HCT116 (cell line): ENCODE data around the gene CADPS2. TPM values are rescaled to one million over a fixed set of nuclear protein-coding genes. Genes with fewer than 3 reads are reported as not detected.

Source experiments
- ATAC-seq: fragments of 200-7000 bp; cut with Tn5 transposase; 2 replicates; pipeline ENCODE4 v1.9.1; 2020; ENCODE audit warnings: mild to moderate bottlenecking, moderate library complexity
- BruUV-seq: library from RNA; stranded (reverse); fragments of 400-500 nt; replicated peaks from 2 replicates; lab custom pipeline; 2021; lab: Mats Ljungman, UMichigan
- CTCF ChIA-PET: fragments of 300-600 bp; sonication (Branson Sonifier 250); formaldehyde crosslinking; loops from one replicate; lab custom pipeline; 2021; ENCODE audit warnings: antibody characterized with exemption; lab: Charles Lee
- POLR2A ChIA-PET: fragments of 300-600, 350-600 bp; sonication (Branson Sonifier 250); formaldehyde crosslinking; loops from one replicate; lab custom pipeline; 2021; ENCODE audit warnings: antibody characterized with exemption; lab: Charles Lee
- RAD21 ChIA-PET, 2 experiments: fragments of 300-600 bp; sonication (Branson Sonifier 250); formaldehyde crosslinking; loops; one replicate each; lab custom pipeline; 2023; ENCODE audit warnings: low total read pairs in 2 of 2; ENCODE audit not compliant: uncharacterized antibody in 2 of 2, unreplicated experiment in 2 of 2, low non-redundant PET in 1 of 2; lab: Charles Lee
- DNase-seq: peaks from one replicate; pipeline ENCODE4 v3.0.0-alpha.2; 2010; ENCODE audit warnings: low read depth, low spot score
- H2AFZ ChIP-seq: fragments of 200-600 bp; shearing (Covaris generic), sonication (generic); 2 replicates; pipeline ENCODE4 v1.6.1; 2017; ENCODE audit warnings: low read depth, mixed run types, mixed read lengths, antibody characterized with exemption, low read length; ENCODE audit not compliant: poor library complexity, severe bottlenecking
- H3K27ac ChIP-seq: 2 replicates; pipeline ENCODE4 v1.5.1; 2012; ENCODE audit warnings: low read depth, low read length
- H3K27me3 ChIP-seq: fragments of 200-600 bp; sonication (generic); 2 replicates; pipeline ENCODE4 v1.6.1; 2016; ENCODE audit warnings: mixed run types, low read length, mixed read lengths; ENCODE audit not compliant: insufficient read depth
- H3K36me3 ChIP-seq, 2 experiments: fragments of 200-500 bp in 1 of 2; fragments of 200-600 bp in 1 of 2; sonication (Bioruptor generic) in 1 of 2; sonication (generic) in 1 of 2; 2 replicates each; pipeline versions ENCODE4 v1.5.1 to v1.6.1; 2014 to 2016; ENCODE audit warnings: low read length in 2 of 2, inconsistent platforms in 1 of 2, mixed read lengths in 1 of 2, mixed run types in 1 of 2; ENCODE audit not compliant: insufficient read depth in 2 of 2, control insufficient read depth in 1 of 2
- H3K4me1 ChIP-seq, 2 experiments: fragments of 200-600 bp in 1 of 2; sonication (generic) in 1 of 2; 2 replicates each; pipeline versions ENCODE4 v1.5.1 to v1.6.1; 2012 to 2017; ENCODE audit warnings: low read length in 2 of 2, inconsistent platforms in 1 of 2, mild to moderate bottlenecking in 1 of 2, mixed read lengths in 1 of 2, mixed run types in 1 of 2, moderate library complexity in 1 of 2; ENCODE audit not compliant: insufficient read depth in 2 of 2, control insufficient read depth in 1 of 2
- H3K4me2 ChIP-seq: fragments of 200-600 bp; sonication (generic); 2 replicates; pipeline ENCODE4 v1.6.1; 2017; ENCODE audit warnings: mixed run types, low read length, mixed read lengths
- H3K4me3 ChIP-seq, 2 experiments: fragments of 200-600 bp in 1 of 2; sonication (generic) in 1 of 2; replicated peaks in 1 of 2; 2 replicates each; pipeline ENCODE4 v1.5.1; 2011 to 2016; ENCODE audit warnings: low read length in 2 of 2, control low read depth in 1 of 2, low read depth in 1 of 2, mild to moderate bottlenecking in 1 of 2, mixed read lengths in 1 of 2, mixed run types in 1 of 2
- H3K79me2 ChIP-seq: fragments of 200-600 bp; sonication (generic); 2 replicates; pipeline ENCODE4 v1.6.1; 2017; ENCODE audit warnings: mild to moderate bottlenecking, mixed run types, low read length, moderate library complexity, mixed read lengths; ENCODE audit not compliant: insufficient read depth
- H3K9ac ChIP-seq: fragments of 200-600 bp; sonication (generic); 2 replicates; pipeline ENCODE4 v1.6.1; 2016; ENCODE audit warnings: low read length, mixed read lengths
- H3K9me2 ChIP-seq: fragments of 200-600 bp; sonication (generic), shearing (Covaris generic); 2 replicates; pipeline ENCODE4 v1.6.1; 2017; ENCODE audit warnings: mixed run types, mild to moderate bottlenecking, moderate library complexity; ENCODE audit not compliant: insufficient read depth
- H3K9me3 ChIP-seq, 2 experiments: fragments of 200-500 bp in 1 of 2; fragments of 200-600 bp in 1 of 2; sonication (Bioruptor generic) in 1 of 2; sonication (generic) in 1 of 2; 2 replicates each; pipeline ENCODE4 v1.6.1; 2014 to 2017; ENCODE audit warnings: low read length in 2 of 2, mixed read lengths in 2 of 2, inconsistent platforms in 1 of 2, low read depth in 1 of 2, mild to moderate bottlenecking in 1 of 2, mixed run types in 1 of 2, moderate library complexity in 1 of 2; ENCODE audit not compliant: control insufficient read depth in 1 of 2, insufficient read depth in 1 of 2
- H4K20me1 ChIP-seq: fragments of 200-600 bp; sonication (generic), shearing (Covaris generic); 2 replicates; pipeline ENCODE4 v1.6.1; 2017; ENCODE audit warnings: mixed run types, mild to moderate bottlenecking, moderate library complexity; ENCODE audit not compliant: insufficient read depth
- CBX3 ChIP-seq: IDR thresholded peaks from 2 replicates; pipeline ENCODE4 v1.6.1; 2012; ENCODE audit warnings: low read depth
- CEBPB ChIP-seq: IDR thresholded peaks from 2 replicates; pipeline ENCODE4 v1.6.1; 2012; ENCODE audit warnings: low read depth
- EGR1 ChIP-seq: IDR thresholded peaks from 2 replicates; pipeline ENCODE4 v1.6.1; 2012; ENCODE audit warnings: low read depth
- ELF1 ChIP-seq: IDR thresholded peaks from 2 replicates; pipeline ENCODE4 v1.6.1; 2012; ENCODE audit warnings: low read depth, borderline replicate concordance
- EZH2phosphoT487 ChIP-seq: fragments of 200-600 bp; IDR thresholded peaks from 2 replicates; pipeline ENCODE4 v1.6.1; 2018; ENCODE audit warnings: antibody characterized with exemption, borderline replicate concordance
- JUND ChIP-seq: IDR thresholded peaks from 2 replicates; pipeline ENCODE4 v1.6.1; 2012
- POLR2AphosphoS5 ChIP-seq: IDR thresholded peaks from 2 replicates; pipeline ENCODE4 v1.6.1; 2011; ENCODE audit warnings: mild to moderate bottlenecking, low read depth, low read length, moderate library complexity
- SIN3A ChIP-seq: IDR thresholded peaks from 2 replicates; pipeline ENCODE4 v1.6.1; 2012; ENCODE audit warnings: low read depth
- SRF ChIP-seq: IDR thresholded peaks from 2 replicates; pipeline ENCODE4 v1.6.1; 2012; ENCODE audit warnings: low read depth
- TCF7L2 ChIP-seq: IDR thresholded peaks from 2 replicates; pipeline ENCODE4 v1.7.0; 2011; ENCODE audit warnings: borderline replicate concordance, inconsistent platforms; ENCODE audit not compliant: insufficient read depth, insufficient read length; ENCODE audit errors: extremely low read depth
- YY1 ChIP-seq: IDR thresholded peaks from 2 replicates; pipeline ENCODE4 v1.6.1; 2011; ENCODE audit warnings: low read length, low read depth, moderate library complexity, mild to moderate bottlenecking; ENCODE audit not compliant: insufficient replicate concordance; ENCODE audit errors: extremely low read depth
- intact Hi-C: fragments of 100-400 bp; cut with micrococcal nuclease; formaldehyde crosslinking; loops from 2 replicates; pipeline ENCODE4 v1.10.0; 2022
- total RNA-seq: library from RNA; stranded (reverse); gene quantifications from one replicate; pipeline ENCODE4 v1.2.1, GENCODE V29; 2021; ENCODE audit not compliant: unreplicated experiment
- TF ChIP-seq, protein P1 (sequence below): IDR thresholded peaks from 2 replicates; pipeline ENCODE4 v1.6.1; 2012
- TF ChIP-seq, protein P2 (sequence below), 3 experiments: fragments of 200-600 bp in 1 of 3; sonication (generic) in 1 of 3; IDR thresholded peaks in 2 of 3; conservative IDR thresholded peaks in 1 of 3; 2 replicates each; pipeline ENCODE4 v1.5.1; 2012 to 2017; ENCODE audit warnings: low read depth in 2 of 3, low read length in 2 of 3, antibody characterized with exemption in 1 of 3, borderline replicate concordance in 1 of 3, control low read depth in 1 of 3, mild to moderate bottlenecking in 1 of 3, mixed read lengths in 1 of 3, mixed run types in 1 of 3, moderate library complexity in 1 of 3; ENCODE audit not compliant: insufficient read depth in 1 of 3
- TF ChIP-seq, protein P3 (sequence below): IDR thresholded peaks from 2 replicates; pipeline ENCODE4 v1.6.1; 2011; ENCODE audit warnings: mild to moderate bottlenecking, low read length, moderate library complexity; ENCODE audit not compliant: insufficient replicate concordance; ENCODE audit errors: extremely low read depth

CADPS2 gene
- total RNA-seq, 1 experiment from 2014 or later = 7.5 TPM

DNA sequence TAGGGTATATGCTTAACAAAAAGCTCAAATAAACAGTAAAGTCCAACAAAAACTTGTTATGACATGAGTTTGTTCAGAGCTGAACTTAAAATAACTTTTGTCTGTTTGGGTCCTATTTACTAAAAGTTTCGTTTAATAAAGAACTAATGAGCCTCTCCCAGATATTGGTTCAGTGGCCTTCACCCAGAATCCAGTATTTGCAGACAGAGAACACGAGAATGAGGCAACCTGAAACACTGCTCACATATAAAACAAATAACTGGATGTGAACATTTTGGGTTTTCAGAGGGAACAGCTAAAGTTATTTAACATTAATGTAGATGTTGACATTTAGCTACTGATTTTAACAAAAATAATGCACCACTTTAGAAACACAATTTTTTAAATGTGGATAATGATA is 285.6 kb downstream of the CADPS2 start:
- Histone ChIP-seq H3K27ac (no peak overlapping the region), H3K9ac (no peak overlapping the region), H3K79me2 (no peaks in the 10 kb centered on the region), H3K4me1 (no peaks in the 10 kb centered on the region), H3K4me3 (no peak overlapping the region), H3K36me3 (no peaks in the 10 kb centered on the region), H3K9me2 (no peaks in the 10 kb centered on the region), H2AFZ (no peak overlapping the region), H4K20me1 (no peaks in the 10 kb centered on the region), H3K4me2 (no peak overlapping the region), H3K9me3 (no peaks in the 10 kb centered on the region), H3K27me3 (no peaks in the 10 kb centered on the region)
- ChIA-PET CTCF (no interaction called here), RAD21 (no interaction called here), POLR2A (no interaction called here)
- ATAC-seq = no peak
- no peak for DNase-seq
- intact Hi-C loops = no loop called here
- no peak for TF ChIP-seq CBX3
- TF ChIP-seq CEBPB = no peak
- TF ChIP-seq SRF = no peak
- no peak for TF ChIP-seq YY1
- no peak for TF ChIP-seq POLR2AphosphoS5
- TF ChIP-seq, protein P1, sequence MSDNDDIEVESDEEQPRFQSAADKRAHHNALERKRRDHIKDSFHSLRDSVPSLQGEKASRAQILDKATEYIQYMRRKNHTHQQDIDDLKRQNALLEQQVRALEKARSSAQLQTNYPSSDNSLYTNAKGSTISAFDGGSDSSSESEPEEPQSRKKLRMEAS = no peak
- TF ChIP-seq, protein P2, sequence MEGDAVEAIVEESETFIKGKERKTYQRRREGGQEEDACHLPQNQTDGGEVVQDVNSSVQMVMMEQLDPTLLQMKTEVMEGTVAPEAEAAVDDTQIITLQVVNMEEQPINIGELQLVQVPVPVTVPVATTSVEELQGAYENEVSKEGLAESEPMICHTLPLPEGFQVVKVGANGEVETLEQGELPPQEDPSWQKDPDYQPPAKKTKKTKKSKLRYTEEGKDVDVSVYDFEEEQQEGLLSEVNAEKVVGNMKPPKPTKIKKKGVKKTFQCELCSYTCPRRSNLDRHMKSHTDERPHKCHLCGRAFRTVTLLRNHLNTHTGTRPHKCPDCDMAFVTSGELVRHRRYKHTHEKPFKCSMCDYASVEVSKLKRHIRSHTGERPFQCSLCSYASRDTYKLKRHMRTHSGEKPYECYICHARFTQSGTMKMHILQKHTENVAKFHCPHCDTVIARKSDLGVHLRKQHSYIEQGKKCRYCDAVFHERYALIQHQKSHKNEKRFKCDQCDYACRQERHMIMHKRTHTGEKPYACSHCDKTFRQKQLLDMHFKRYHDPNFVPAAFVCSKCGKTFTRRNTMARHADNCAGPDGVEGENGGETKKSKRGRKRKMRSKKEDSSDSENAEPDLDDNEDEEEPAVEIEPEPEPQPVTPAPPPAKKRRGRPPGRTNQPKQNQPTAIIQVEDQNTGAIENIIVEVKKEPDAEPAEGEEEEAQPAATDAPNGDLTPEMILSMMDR (IDR thresholded peaks at IDR 0.05 in 2 of 3, conservative IDR thresholded peaks at IDR 0.05 in 1 of 3; ENCODE audit: borderline replicate concordance in 1 of 3, insufficient read depth in 1 of 3, low read depth in 2 of 3, low read length in 2 of 3) = no peak
- no TSS peak for BruUV-seq

DNA sequence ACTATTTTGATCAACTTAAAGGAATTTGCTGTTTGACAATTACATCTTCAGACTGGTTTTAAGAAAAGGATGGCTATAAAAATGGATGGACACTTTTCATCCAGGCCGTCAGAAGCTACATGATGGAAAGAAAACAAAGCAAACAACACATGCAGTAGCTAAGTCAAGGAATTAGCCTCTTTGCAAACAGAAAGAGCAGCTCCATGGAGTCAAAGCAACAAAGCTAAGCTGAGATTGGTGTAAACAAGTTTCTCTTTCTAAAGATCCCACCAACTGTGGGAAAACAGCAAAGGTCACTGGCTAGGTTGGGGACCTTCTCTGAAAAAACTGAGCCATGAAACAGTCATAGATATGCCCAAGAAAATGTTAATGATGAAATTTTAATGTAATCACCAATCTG is 286.2 kb downstream of the CADPS2 start:
- intact Hi-C loops = no loop called here
- no TSS peak for BruUV-seq
- RAD21 ChIA-PET = no interaction called here
- TF ChIP-seq, protein P3, sequence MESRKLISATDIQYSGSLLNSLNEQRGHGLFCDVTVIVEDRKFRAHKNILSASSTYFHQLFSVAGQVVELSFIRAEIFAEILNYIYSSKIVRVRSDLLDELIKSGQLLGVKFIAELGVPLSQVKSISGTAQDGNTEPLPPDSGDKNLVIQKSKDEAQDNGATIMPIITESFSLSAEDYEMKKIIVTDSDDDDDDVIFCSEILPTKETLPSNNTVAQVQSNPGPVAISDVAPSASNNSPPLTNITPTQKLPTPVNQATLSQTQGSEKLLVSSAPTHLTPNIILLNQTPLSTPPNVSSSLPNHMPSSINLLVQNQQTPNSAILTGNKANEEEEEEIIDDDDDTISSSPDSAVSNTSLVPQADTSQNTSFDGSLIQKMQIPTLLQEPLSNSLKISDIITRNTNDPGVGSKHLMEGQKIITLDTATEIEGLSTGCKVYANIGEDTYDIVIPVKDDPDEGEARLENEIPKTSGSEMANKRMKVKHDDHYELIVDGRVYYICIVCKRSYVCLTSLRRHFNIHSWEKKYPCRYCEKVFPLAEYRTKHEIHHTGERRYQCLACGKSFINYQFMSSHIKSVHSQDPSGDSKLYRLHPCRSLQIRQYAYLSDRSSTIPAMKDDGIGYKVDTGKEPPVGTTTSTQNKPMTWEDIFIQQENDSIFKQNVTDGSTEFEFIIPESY = no peak
- TF ChIP-seq ELF1 (no peak), CBX3 (no peak), EGR1 (no peak), SIN3A (no peak), EZH2phosphoT487 (no peak), TCF7L2 (no peak), JUND (no peak)
- TF ChIP-seq, protein P1 = no peak

More for the DNA sequence above, 286.2 kb downstream of the CADPS2 start:
- Histone ChIP-seq H3K4me2 (no peak overlapping the region), H4K20me1 (no peaks in the 10 kb centered on the region), H3K9me2 (no peaks in the 10 kb centered on the region), H3K4me1 (no peaks in the 10 kb centered on the region), H3K4me3 (no peak overlapping the region), H3K9me3 (no peaks in the 10 kb centered on the region), H3K79me2 (no peaks in the 10 kb centered on the region), H3K36me3 (no peaks in the 10 kb centered on the region), H3K9ac (no peak overlapping the region), H3K27ac (no peak overlapping the region), H3K27me3 (no peaks in the 10 kb centered on the region), H2AFZ (no peak overlapping the region)
- POLR2A ChIA-PET = no interaction called here
- DNase-seq (no peak), ATAC-seq (no peak)
- CTCF ChIA-PET = no interaction called here
